GM12864 (cell line): ENCODE measurements around the gene DCD.

Experiments
- DNase-seq: peaks from one replicate; pipeline ENCODE4 v3.0.0-alpha.2; 2011; ENCODE audit warnings: low read depth
- H3K4me3 ChIP-seq: 2 replicates; pipeline ENCODE4 v1.5.1; 2011; ENCODE audit warnings: mild to moderate bottlenecking, low read depth, low read length, control low read depth
- TF ChIP-seq, protein P1 (sequence below): IDR thresholded peaks from 2 replicates; pipeline ENCODE4 v1.5.1; 2011; ENCODE audit warnings: low read depth, mild to moderate bottlenecking, moderate library complexity, low read length, control low read depth, inconsistent platforms; ENCODE audit errors: missing control alignments

DCD gene

DNA sequence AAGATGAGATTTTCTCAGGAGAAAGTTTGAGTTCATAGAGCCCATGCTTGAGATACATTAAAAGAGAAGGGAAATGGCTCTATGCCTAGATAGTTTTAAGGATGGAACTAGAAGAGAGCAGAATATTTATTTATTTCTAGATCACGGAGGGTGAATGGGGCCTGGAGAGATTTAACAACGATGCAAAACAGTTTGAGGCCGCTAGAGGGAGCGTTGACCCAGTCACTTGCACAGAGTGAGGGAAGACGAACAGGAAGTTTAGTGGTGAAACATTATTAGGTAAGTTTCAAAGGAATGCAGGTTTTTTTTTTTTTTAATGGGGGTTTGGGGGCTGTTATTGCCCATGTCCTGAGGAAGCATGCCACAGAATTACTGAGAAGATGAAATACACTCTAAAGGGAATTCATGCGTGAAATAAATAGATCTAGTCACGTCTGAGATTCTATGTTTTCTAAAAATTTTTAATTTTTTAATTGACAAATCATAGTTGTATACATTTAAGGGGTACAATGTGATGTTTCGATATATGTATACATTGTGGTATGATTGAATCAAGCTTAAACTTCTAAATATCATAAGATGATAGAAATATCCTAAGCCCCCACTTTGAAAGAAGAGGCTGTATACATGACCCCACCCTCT is 44.9 kb downstream of the DCD start:
- peak; percentile 30 for DNase-seq
- H3K4me3 ChIP-seq, result no peak overlapping the region
- TF ChIP-seq, protein P1, sequence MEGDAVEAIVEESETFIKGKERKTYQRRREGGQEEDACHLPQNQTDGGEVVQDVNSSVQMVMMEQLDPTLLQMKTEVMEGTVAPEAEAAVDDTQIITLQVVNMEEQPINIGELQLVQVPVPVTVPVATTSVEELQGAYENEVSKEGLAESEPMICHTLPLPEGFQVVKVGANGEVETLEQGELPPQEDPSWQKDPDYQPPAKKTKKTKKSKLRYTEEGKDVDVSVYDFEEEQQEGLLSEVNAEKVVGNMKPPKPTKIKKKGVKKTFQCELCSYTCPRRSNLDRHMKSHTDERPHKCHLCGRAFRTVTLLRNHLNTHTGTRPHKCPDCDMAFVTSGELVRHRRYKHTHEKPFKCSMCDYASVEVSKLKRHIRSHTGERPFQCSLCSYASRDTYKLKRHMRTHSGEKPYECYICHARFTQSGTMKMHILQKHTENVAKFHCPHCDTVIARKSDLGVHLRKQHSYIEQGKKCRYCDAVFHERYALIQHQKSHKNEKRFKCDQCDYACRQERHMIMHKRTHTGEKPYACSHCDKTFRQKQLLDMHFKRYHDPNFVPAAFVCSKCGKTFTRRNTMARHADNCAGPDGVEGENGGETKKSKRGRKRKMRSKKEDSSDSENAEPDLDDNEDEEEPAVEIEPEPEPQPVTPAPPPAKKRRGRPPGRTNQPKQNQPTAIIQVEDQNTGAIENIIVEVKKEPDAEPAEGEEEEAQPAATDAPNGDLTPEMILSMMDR, result peak; percentile 87

DNA sequence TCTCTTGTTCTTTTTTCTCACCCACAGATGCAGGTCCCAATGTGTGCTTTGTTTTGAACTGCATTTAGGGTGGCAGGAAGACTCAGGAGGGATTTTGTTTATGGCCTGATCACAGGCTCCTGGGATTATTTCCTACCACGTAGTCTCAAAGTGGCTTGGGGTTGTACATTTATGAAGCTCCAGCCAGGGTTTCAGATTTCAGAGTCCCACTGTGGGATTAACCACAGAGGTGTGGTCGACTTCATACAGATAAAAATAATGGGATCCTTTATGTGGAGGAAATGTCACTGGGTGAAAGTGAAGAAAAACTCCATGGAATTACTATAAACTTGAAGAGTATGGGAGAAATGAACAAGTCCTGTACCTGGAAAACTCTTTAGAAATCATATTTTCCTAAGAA is 45.5 kb downstream of the DCD start:
- TF ChIP-seq, protein P1, result no peak
- H3K4me3 ChIP-seq, result no peak overlapping the region
- no peak for DNase-seq

DNA sequence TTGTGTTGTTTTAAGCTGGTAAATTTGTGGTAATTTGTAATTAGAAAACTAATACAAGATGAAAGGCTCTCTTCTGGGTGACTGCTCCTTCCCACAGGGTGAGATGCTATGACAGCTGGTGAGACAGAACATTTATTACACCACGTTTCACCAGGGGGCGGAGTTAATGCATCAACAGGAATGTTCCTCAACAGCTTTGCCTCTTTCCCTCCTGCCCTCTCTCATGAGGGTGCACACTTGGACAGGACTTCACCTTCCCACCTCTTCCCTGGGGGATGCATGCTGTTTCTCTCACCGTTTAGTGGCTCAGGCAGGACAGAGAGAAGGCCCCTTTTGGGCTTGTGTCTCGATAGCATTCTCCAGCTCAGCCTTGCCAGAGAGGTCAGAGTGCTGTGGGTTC is 46.3 kb downstream of the DCD start:
- DNase-seq, result no peak
- H3K4me3 ChIP-seq, result no peak overlapping the region
- TF ChIP-seq, protein P1, result no peak

DNA sequence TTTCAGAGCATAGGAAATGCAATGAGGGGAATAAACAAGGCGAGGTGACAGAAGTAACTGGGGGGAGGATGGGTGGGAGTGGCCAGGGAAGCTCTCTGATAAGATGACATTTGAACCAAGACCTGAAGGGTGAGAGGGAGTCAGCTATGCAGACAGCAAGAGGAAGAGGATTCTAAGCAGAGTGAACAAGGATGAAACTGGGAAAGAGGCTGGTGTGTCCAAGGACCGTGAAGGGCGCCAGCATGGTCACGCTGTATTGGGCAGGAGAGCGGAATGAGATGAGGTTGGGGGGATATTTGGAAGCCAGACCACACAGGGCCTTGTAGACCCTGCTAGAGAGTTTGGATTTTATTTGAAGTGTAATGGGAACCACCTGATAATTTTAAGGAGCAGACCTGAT is 49.2 kb downstream of the DCD start:
- TF ChIP-seq, protein P1, result no peak
- no peak for DNase-seq
- H3K4me3 ChIP-seq, result no peak overlapping the region

DNA sequence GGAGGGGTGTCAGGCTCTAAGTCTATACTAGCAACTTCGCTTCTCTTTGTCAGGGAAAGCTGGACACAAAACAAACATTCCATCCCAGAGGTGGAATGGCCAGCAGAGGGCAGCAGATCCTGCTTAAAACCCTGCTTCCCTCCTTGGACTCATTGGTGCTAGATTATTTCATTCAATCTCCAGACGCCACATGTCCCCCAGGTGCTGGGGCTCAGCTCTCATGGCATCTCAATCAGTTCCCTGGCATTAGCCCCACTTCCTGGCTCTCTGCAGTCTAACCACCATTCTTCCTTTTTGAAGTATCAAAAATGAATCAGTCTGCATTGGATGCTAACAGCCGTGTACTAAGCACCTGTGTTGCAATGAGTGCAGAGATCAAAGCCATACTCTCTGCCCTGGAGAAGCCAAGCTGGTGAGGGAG is 51.6 kb downstream of the DCD start:
- no peak for DNase-seq
- H3K4me3 ChIP-seq, result no peak overlapping the region
- TF ChIP-seq, protein P1, result peak; percentile 93

DNA sequence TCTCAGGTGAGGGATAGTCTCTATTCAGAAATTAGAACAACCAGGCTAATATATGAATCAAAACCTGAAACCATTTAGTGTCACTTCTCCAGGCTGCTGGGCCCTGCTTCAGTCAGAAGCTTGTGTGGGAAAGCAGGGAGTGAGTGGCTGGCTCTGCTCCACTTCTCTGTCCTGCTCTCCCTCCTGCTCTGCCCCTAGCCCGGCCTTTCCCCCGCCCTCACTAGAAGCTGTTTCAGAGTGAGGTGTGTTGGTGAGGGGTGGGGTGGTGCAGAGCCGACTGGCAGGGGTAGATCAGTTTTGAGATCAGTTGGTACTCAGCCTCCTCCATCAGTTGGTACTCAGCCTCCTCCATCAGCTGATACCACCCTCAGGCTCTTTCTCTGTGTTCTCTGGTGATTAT is 52.7 kb downstream of the DCD start:
- TF ChIP-seq, protein P1, result no peak
- no peak for DNase-seq
- no peak overlapping the region for H3K4me3 ChIP-seq
